HG02981 (cell line): ENCODE data around the gene MCRS1.
A peak's percentile ranks its signal among the peaks of the same experiment; 100 is the strongest.

Experiments
- ATAC-seq: cut with Tn5 transposase; IDR thresholded peaks from one replicate; pipeline ENCODE4 v1.9.1; 2021; ENCODE audit warnings: mild to moderate bottlenecking, moderate library complexity; ENCODE audit not compliant: unreplicated experiment

MCRS1 gene

DNA sequence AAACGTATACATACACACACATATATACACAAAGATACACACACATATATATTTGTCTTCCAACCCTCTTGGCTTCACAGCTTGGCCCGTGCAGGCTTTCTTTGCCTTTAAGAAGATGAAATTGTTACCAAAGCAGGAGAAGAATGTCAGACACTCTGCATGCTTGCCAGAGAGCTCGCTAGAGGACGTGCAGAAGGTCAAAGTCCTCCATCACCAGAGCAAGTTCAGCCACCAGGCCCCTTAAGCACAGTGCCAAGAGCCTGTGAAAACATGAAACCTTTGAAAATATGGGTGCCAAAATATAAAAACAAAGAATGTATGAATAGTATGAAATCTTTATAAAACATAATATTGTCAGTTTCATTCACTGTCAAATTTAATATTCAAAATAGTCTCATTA is 14.9 kb upstream of the MCRS1 start:
- no peak for ATAC-seq

GRCh38 chr12:49582201-49582600 is 14.3 kb upstream of the MCRS1 start:
- no peak for ATAC-seq

DNA sequence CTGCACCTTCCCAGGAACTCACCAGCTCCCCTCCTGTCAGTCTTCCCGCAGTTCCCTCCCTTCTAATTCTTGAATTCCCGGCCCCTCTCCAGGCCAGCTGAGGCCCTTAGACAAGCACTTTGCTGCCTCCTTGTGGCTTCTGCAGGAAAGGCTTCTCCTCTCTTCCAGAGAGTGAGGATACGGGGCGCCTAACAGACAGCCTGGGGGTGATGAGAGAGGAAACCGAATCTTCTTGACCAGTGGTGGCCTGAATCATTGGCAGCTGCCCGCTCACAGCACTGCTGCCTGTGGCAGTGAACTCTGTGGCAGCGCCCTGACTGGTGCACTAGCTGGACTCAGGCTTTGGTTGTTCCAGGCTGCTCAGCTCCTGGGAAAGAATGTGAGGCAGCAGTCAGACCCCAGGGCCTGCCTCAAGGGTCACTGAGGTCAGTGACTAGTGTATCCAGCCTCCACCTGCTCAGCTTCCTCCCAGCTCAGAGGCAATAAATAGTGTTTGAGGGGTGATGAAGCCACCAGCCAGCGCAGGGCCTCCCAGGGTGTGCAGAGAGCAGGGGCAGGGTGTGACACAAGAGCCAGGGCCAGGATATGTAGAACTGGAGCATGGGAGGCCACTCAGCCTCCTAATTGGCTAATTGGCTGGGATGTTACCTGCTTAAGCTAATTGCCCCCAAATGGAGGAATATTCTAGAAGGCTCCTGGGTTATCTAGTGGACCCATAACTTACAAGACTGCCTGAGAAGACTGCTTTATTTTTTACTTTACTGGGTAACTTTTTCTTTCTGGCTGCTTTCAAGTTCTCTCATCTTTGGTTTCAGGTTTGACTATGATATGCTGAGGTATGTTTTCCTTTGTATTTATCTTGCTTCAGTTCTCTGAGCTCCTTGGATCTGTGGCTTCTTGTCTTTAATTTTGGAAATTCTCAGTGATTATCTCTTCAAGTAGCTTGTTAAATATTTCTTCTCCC is 12.9 kb upstream of the MCRS1 start:
- ATAC-seq = peak; percentile 67

GRCh38 chr12:49578471-49579112 is 10.7 kb upstream of the MCRS1 start:
- ATAC-seq = no peak

- no peak for ATAC-seq
These were observed 9.8 kb upstream of the MCRS1 start for GRCh38 chr12:49577589-49578315.

DNA sequence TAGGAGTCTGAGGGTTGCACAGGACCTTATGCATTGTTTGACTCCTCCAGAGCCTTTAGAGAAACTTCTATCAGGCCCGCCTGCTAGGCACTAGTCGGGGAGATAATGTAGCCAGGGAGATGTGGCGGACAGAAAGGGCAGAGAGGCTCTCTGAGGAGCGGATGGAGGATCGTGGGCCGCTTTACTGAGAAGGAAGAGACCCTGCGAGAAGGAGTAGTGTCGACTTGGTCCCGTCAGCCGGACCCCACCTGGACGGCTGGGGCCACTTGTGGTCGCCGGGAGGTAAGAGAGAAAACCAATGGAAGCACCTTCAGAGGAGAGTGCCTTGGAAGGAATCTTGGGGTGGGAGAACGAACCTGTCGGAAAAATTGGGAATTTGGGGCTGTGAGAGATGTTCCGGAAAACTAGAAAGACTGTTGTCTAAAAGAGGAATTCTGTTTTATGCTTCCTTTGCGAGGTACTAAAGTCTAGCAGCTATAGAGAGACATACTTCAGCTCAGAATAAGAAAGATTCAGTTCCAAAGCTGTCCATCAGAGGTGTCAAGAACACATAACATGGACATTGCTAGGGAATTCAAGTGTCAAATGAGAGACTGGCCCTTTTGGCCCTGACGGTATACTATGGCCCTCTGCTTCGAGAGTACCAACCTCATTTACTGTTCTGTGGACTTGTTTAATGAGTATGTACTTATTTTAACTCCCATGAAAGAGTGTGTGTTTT is 660 bp upstream of the MCRS1 start:
- peak; percentile 19 for ATAC-seq

DNA sequence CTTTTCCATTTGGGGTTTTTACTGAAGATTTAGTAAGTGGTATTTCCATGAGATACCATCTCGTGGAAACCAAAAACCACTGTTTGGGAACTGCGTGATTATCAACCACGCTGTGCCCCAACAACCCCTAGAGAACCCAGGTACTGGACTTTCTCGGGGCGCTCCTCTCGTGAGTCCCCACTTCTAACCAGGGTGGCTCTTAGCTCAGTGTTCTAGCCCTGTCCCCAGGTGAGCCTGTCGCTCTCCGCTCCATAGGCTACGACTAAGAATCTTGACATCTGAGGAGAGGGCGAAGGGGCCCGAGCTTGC is 686 bp downstream of the MCRS1 start:
- peak; percentile 10 for ATAC-seq

GRCh38 chr12:49566361-49566760 is 1.6 kb downstream of the MCRS1 start:
- no peak for ATAC-seq

DNA sequence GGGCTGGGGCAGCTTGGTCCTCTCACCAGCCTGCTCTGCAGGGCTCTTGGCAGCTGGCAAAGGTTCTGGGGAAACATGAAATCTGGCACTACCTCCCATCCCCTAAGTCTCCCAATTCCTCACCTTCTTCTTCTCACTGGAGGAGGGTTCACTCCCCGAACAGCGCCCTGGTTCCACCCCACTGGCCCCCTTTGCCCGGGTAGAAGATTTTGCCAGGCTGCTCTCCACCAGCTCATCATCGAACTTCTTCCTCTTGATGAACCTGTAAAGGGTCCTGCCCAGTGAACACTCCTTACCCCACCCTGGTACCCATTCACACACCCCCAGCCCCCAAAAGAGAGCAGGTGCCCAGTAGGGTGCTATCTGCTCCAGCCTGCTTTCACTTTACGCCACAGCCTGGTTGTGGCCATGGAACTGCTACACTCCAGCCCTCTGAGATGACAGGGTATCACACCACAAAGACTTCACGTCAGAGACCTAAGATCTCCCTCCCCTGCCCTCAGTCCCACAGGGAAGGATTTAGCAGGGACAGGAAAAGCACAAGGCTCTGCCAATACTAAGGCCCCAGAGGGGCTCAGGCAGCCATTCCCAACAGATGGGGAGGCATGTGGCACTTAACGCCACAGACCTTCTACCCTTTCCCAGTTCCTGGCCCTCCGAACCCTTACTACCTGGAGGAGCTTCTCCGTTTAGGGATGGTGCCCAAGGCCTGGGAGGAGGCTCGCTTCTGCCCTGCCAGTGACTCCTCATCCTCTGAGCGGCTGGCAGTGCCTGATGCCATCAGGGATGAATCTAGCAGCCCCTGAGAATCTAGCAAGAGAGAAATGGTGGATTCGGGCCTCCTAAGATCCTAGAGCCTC is 2.3 kb downstream of the MCRS1 start:
- ATAC-seq = no peak

DNA sequence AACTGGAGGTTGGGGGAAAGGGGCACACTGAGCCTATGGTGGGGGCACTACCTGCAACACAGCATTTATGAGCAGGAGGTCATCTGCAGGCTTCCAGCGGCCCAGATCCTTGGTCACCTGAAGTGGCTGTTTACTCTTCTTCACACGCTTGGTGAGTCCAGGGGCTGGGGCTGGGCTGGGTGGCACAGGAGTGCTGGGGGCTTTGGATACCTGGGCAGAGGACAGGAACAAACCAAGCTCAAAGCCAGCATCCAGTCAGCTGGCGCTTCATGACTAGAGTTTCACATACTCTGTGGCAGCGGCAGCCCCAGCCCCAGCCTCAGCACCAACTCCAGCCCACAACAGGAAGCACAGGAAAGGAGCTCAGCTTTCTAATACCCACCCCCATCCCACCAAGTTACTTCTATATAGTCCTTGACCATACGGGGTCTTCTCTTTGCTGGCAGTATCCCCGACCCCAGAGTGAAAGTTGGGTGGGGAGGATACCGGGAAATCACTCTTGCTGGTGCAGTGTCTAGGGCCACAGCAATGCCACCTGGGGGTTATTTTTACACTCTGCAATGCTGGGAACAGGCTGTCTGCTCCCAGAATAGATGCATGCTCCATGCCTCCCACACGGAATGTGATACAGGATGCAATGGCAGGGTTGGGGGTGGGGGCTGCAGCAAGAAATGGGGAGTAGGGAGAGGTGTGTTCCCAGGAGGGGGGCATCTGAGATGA is 3.1 kb downstream of the MCRS1 start:
- no peak for ATAC-seq

DNA sequence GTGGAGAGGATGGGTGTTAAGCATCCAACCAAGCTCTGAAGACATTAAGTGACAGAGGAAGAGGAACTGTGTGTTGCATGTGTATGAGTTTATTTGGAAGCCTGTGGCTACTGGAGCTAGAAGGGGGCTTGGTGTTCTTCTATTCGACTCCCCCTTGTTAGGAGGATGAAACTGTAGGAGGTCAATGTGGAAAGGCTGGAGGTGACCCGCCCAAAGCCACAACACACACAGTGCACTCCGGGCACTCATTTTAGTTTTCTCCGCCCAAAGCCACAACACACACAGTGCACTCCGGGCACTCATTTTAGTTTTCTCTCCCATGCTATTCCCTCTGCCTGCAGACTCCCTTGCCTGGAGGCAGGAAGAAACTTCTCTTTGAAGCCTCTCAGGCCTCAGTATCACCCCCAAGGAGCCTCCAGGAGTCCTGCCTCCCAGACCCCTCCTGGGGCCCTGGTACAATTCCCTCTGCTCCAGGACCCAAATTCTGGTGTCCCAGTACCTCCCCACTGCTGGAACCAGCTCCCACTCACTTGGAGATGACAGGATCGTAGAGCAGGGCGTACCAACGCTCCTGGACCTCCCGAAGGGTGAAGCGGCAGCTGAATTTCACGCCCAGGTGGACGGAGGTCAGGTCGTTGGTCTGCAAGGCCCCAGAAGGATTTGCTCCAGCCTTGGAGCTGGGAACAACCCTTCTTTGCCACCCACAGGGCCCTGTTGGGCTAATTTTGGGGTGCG is 3.8 kb downstream of the MCRS1 start:
- no peak for ATAC-seq

- no peak for ATAC-seq
These were observed 5.1 kb downstream of the MCRS1 start for GRCh38 chr12:49562831-49563230.

- no peak for ATAC-seq
These were observed 5.7 kb downstream of the MCRS1 start for GRCh38 chr12:49562233-49562632.

DNA sequence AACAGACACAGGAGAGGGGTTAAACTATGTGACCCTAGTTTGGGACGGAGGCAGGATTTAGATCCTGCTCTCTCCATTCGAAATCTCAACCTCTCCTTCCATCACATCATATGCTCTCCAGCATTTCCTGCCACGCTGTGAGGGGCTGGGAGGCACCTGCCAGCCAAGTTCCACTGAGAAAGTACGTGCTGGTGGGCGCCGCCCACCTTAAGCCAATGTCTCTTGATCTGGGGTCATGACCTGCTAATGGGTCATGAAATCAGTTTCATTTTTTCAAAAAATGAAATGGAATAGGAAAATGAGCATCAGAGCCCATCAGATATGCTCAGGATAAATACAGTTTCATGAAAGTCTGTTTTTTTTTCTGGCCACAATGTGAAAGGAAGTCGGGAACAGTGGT is 7.2 kb downstream of the MCRS1 start:
- ATAC-seq = no peak

DNA sequence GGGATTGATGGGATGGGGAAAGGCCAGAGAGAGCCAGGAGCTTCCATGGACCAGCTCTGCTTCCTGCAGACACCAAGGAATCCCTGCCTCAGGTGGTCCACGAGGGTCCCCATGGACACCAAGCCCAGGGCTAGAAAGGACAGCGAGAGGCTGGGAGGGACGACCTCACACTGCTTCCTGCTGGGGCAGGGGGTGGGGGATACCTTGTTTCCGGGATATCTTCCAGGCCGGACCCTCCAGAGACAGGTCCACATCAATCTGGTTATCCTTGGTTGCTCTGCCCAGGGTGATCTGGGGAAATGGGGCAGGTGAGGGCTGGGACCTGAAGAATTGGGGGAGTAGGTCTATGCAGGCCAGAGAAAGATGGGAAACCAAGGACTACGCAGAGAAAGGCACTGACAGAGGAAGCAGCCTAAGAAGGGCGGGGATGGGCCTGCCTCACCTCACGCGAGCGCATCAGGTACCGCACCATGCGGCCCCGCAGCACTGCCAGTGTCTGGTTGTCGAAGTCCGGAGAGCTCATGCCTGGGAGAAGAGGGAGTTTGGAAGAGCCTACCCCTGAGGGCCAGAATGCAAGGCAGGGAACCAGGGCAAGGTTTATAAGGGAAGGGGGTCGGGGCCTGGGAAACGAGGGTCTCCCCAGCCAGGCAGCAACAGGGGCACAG is 8.8 kb downstream of the MCRS1 start:
- no peak for ATAC-seq

- no peak for ATAC-seq
These were observed 9.4 kb downstream of the MCRS1 start for GRCh38 chr12:49558526-49558925.

- ATAC-seq = no peak
These were observed 10.1 kb downstream of the MCRS1 start for GRCh38 chr12:49557917-49558215.

DNA sequence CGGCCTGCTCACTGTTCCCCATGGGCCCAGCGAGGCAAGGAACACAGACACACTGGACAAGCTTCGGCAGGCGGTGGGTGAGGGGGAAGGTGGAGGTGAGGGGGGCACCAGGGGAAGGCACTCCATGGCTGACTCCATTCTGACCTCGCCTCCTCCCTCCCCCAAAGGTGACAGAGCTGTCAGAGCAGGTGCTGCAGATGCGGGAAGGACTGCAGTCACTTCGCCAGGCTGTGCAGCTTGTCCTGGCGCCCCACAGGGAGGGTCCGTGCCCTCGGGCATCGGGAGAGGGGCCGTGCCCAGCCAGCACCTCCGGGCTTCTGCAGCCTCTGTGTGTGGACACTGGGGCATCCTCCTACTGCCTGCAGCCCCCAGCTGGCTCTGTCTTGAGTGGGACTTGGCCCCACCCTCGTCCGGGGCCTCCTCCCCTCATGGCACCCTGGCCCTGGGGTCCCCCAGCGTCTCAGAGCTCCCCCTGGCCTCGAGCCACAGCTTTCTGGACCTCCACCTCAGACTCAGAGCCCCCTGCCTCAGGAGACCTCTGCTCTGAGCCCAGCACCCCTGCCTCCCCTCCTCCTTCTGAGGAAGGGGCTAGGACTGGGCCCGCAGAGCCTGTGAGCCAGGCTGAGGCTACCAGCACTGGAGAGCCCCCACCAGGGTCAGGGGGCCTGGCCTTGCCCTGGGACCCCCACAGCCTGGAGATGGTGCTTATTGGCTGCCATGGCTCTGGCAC is 10.6 kb downstream of the MCRS1 start:
- ATAC-seq = no peak
